CD4-positive, alpha-beta T cell (primary cell): ENCODE results near the gene SLC39A6. TPM values are rescaled to one million over a fixed set of nuclear protein-coding genes. Genes with fewer than 3 reads are reported as not detected.

ENCODE experiments used
- ATAC-seq: fragments of 200-7000 bp; cut with Tn5 transposase; one replicate; pipeline ENCODE4 v1.10.0; 2022; ENCODE audit warnings: mild to moderate bottlenecking; ENCODE audit not compliant: poor library complexity
- CTCF ChIA-PET: fragments of 350-600 bp; sonication (Branson Sonifier 250); formaldehyde crosslinking; loops from one replicate; lab custom pipeline; 2021; ENCODE audit warnings: antibody characterized with exemption, inconsistent platforms; lab: Charles Lee
- POLR2A ChIA-PET: fragments of 350-600 bp; sonication (Branson Sonifier 250); formaldehyde crosslinking; loops from one replicate; lab custom pipeline; 2021; ENCODE audit warnings: antibody characterized with exemption, inconsistent platforms; lab: Charles Lee
- DNase-seq, 14 experiments: peaks; one replicate each; pipeline ENCODE4 v3.0.0-alpha.2; 2013 to 2020; ENCODE audit warnings: mixed read lengths in 2 of 14
- H3K27ac ChIP-seq, 2 donors: one replicate each; pipeline versions ENCODE4 v1.5.1 to v1.7.0; 2013; ENCODE audit warnings: low read length in 2 of 2, low read depth in 1 of 2, mild to moderate bottlenecking in 1 of 2
- H3K27me3 ChIP-seq, 2 experiments: 1 replicate in 1 of 2; 2 replicates in 1 of 2; pipeline versions ENCODE4 v1.6.1 to v1.7.0; 2013; ENCODE audit warnings: low read length in 2 of 2, control low read depth in 1 of 2, mild to moderate bottlenecking in 1 of 2, moderate library complexity in 1 of 2; ENCODE audit not compliant: insufficient read depth in 2 of 2, control insufficient read depth in 1 of 2
- H3K36me3 ChIP-seq: one replicate; pipeline ENCODE4 v1.6.1; 2013; ENCODE audit warnings: low read length, control low read depth; ENCODE audit not compliant: insufficient read depth
- H3K4me1 ChIP-seq: one replicate; pipeline ENCODE4 v1.6.1; 2013; ENCODE audit warnings: low read length, control low read depth; ENCODE audit not compliant: insufficient read depth
- H3K4me3 ChIP-seq: one replicate; pipeline ENCODE4 v1.5.1; 2013; ENCODE audit warnings: mild to moderate bottlenecking, low read length, moderate library complexity
- H3K9me3 ChIP-seq, 2 experiments: 1 replicate in 1 of 2; 2 replicates in 1 of 2; pipeline versions ENCODE4 v1.6.1 to v1.7.0; 2013; ENCODE audit warnings: low read length in 2 of 2, mild to moderate bottlenecking in 2 of 2, control low read depth in 1 of 2, moderate library complexity in 1 of 2; ENCODE audit not compliant: control insufficient read depth in 1 of 2, insufficient read depth in 1 of 2
- H3K27ac Mint-ChIP-seq: one replicate; pipeline ENCODE4 v1.8.0; 2020; ENCODE audit warnings: mixed read lengths
- H3K27me3 Mint-ChIP-seq: one replicate; pipeline ENCODE4 v1.8.0; 2021; ENCODE audit warnings: mixed read lengths
- H3K36me3 Mint-ChIP-seq: one replicate; pipeline ENCODE4 v1.8.0; 2021; ENCODE audit warnings: low read depth, mixed read lengths
- H3K4me1 Mint-ChIP-seq: one replicate; pipeline ENCODE4 v1.8.0; 2021; ENCODE audit warnings: low read depth, mixed read lengths
- H3K4me3 Mint-ChIP-seq: one replicate; pipeline ENCODE4 v1.8.0; 2020; ENCODE audit warnings: mild to moderate bottlenecking, mixed read lengths
- H3K9me3 Mint-ChIP-seq: one replicate; pipeline ENCODE4 v1.8.0; 2020; ENCODE audit warnings: mixed read lengths
- CTCF ChIP-seq: fragments of 200-600 bp; IDR thresholded peaks from one replicate; pipeline ENCODE4 v1.8.0; 2022; ENCODE audit warnings: antibody characterized with exemption, mild to moderate bottlenecking
- intact Hi-C, 2 experiments: fragments of 100-400 bp; cut with DNase I in 1 of 2; cut with micrococcal nuclease in 1 of 2; formaldehyde crosslinking; loops; one replicate each; pipeline versions ENCODE4 v1.15.1 to v1.9.0; 2023 to 2025; cut with DNase I, micrococcal nuclease
- total RNA-seq, 174 experiments: library from RNA in 2 of 174; stranded (reverse) in 2 of 174; gene quantifications; one replicate each; pipeline ENCODE4 v1.2.3 and lab custom pipeline; 2021 to 2026

Gene SLC39A6
- total RNA-seq, 2 experiments from 2014 or later: 10.6 to 11.0 TPM

GRCh38 chr18:36153771-36154170 is 24.6 kb upstream of the SLC39A6 start:
- ATAC-seq: no peak
- no peak overlapping the region for H3K27ac ChIP-seq
- H3K27me3 ChIP-seq: no peaks in the 10 kb centered on the region
- no peaks in the 10 kb centered on the region for H3K4me1 ChIP-seq
- intact Hi-C loops: loop anchor here in 1 of 2 experiments (10.0 kb wide), 1 partner anchor 61 kb away; no protein-coding TSS in a partner anchor
- peaks cover 86% of the 10 kb centered on the region for H3K36me3 ChIP-seq
- no peak for TF ChIP-seq CTCF
- POLR2A ChIA-PET: no interaction called here
- Mint-ChIP-seq H3K9me3 (no peaks in the 10 kb centered on the region), H3K4me3 (no peak overlapping the region), H3K27me3 (no peaks in the 10 kb centered on the region), H3K27ac (no peak overlapping the region), H3K4me1 (peaks cover 28% of the 10 kb centered on the region), H3K36me3 (peaks cover 95% of the 10 kb centered on the region)
- no peak for DNase-seq
- CTCF ChIA-PET: no interaction called here
- H3K9me3 ChIP-seq: no peaks in the 10 kb centered on the region
- no peak overlapping the region for H3K4me3 ChIP-seq

- ChIA-PET CTCF (no interaction called here), POLR2A (no interaction called here)
- Mint-ChIP-seq H3K27me3 (no peaks in the 10 kb centered on the region), H3K4me1 (peaks cover 25% of the 10 kb centered on the region), H3K4me3 (no peak overlapping the region), H3K36me3 (peaks cover 95% of the 10 kb centered on the region), H3K9me3 (no peaks in the 10 kb centered on the region), H3K27ac (no peak overlapping the region)
- TF ChIP-seq CTCF: no peak
- Histone ChIP-seq H3K9me3 (no peaks in the 10 kb centered on the region), H3K36me3 (peaks cover 86% of the 10 kb centered on the region), H3K4me3 (no peak overlapping the region), H3K27me3 (no peaks in the 10 kb centered on the region), H3K27ac (no peak overlapping the region), H3K4me1 (no peaks in the 10 kb centered on the region)
- intact Hi-C loops: loop anchor here in 1 of 2 experiments (10.0 kb wide), 1 partner anchor 62 kb away; no protein-coding TSS in a partner anchor
- DNase-seq (no peak), ATAC-seq (no peak)
Observed at GRCh38 chr18:36153203-36153602, 24.1 kb upstream of the SLC39A6 start.

GRCh38 chr18:36152781-36153180 is 23.6 kb upstream of the SLC39A6 start:
- intact Hi-C loops: loop anchor here in 1 of 2 experiments (10.0 kb wide), 1 partner anchor 62 kb away; no protein-coding TSS in a partner anchor
- H3K27ac Mint-ChIP-seq: no peak overlapping the region

More at GRCh38 chr18:36152781-36153180, 23.6 kb upstream of the SLC39A6 start:
- Mint-ChIP-seq H3K27me3 (no peaks in the 10 kb centered on the region), H3K9me3 (no peaks in the 10 kb centered on the region), H3K4me1 (peaks cover 21% of the 10 kb centered on the region), H3K36me3 (peaks cover 94% of the 10 kb centered on the region), H3K4me3 (no peak overlapping the region)
- no peaks in the 10 kb centered on the region for H3K4me1 ChIP-seq
- H3K36me3 ChIP-seq: peaks cover 87% of the 10 kb centered on the region
- H3K9me3 ChIP-seq: no peaks in the 10 kb centered on the region
- no peak overlapping the region for H3K4me3 ChIP-seq
- CTCF ChIA-PET: no interaction called here
- POLR2A ChIA-PET: interaction anchor here (1.4 kb wide), 1 partner anchor 24 kb away, joined by 3 read pairs; the partner anchor contains the start of gene SLC39A6
- H3K27me3 ChIP-seq: no peaks in the 10 kb centered on the region
- TF ChIP-seq CTCF: no peak
- no peak overlapping the region for H3K27ac ChIP-seq
- ATAC-seq (no peak), DNase-seq (no peak)
